Hippocampal formation (tissue), 2 donors: Measurements from ENCODE around the gene COQ5.
"Not testable (repeated sequence)": the region's sequence is repeated elsewhere in the genome, so short reads cannot be mapped to it uniquely, and the experiment has no call there.

Experiments
- DNase-seq, 2 donors: peaks; one replicate each; lab custom pipeline; 2025; lab: John Stamatoyannopoulos, UW

The COQ5 gene

DNA sequence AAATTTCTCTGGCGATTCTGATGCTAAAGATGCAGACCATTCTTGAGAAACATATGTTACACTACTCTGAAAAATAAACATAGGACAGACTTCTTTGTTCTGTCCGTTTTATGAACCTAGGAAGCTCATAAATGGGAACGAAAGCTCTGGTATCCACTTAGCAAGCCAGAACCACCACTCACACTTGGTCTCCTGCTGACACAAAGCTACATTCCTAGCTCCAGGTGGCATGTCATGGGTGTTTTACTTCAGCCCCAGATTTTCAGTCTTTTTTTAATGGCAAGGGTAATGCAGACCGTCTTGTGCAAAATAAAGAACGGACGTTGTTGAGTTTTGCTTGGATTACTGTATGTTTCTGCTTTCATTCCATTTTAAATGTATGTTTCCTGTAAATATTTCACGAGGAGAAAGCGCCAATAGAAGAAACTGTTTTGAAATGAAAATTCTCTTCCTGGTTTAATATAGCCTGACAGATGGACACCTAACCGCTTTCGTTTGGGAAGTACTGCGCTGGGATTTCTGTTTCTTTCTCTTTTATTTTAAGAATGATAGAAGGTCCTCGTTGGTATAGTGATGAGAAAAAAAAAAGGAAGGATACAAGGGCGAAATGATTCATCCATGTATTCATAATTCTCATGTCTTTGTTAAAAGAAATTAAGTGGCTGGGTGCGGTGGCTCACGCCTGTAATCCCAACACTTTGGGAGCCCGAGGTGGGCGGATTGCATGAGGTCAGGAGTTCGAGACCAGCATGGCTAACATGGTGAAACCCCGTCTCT lies 871 bp upstream of the COQ5 start:
- no peak for DNase-seq

- DNase-seq, result no peak
Measured at GRCh38 chr12:120522568-120522967, 6.4 kb downstream of the COQ5 start.

GRCh38 chr12:120519324-120519723 lies 9.6 kb downstream of the COQ5 start:
- not testable (repeated sequence) for DNase-seq

GRCh38 chr12:120515496-120515895 lies 13.5 kb downstream of the COQ5 start:
- peak; percentile 22 to 46 for DNase-seq

GRCh38 chr12:120514002-120514401 lies 15.0 kb downstream of the COQ5 start:
- DNase-seq, result peak; percentile 48 to 90

DNA sequence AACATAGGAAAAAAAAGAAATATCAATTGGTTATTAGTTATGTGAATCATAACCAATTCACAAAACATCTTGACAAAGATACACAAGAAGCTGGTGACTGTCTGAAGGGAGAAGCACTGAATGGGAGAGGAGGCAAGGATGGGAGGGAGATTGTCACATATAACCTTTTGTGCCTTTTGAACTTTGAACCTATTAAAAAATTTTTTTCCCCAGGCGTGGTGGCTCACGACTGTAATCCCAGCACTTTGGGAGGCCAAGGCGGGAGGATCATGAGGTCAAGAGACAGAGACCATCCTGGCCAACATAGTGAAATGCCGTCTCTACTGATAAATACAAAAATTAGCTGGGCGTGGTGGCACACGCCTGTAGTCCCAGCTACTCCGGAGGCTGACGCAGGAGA lies 20.4 kb downstream of the COQ5 start:
- no peak for DNase-seq

DNA sequence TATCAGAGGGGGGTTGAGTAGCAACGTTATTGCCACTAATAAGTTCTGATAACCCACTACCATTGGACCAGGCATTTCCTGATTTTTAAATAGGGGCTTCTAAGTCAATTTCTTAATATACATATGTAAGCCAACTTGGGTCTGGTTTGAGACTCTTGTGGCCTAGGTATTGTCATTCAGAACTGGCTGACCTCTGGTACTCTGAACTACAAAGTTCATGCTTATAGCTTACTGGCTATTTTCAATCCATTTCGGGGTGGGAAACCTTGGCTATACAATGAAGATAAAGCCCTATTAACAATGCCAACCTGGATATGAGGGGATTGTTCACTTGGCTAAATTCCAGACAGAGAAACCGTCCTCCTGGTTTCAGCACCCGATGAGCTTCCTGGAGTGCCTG lies 24.4 kb downstream of the COQ5 start:
- DNase-seq, result no peak

DNA sequence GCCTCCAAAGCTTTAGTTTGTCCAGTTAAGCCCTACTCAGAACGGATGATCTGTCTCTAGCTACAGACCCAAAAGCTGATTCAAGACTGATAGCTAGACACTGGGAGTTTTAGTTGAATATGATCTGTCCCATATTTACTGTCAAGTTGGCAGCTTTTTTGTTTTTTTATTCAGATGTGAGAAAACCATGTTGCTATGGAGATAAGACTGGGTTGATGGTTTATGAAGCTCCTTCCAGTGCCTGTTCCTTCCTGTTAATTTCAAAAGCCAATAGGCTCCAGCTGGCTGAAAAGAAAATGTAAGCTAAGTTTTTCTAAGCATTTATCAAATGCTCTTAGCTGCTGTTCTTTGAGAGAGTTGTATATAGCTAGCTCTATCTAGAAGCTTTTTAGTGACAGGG lies 28.4 kb downstream of the COQ5 start:
- DNase-seq, result no peak

DNA sequence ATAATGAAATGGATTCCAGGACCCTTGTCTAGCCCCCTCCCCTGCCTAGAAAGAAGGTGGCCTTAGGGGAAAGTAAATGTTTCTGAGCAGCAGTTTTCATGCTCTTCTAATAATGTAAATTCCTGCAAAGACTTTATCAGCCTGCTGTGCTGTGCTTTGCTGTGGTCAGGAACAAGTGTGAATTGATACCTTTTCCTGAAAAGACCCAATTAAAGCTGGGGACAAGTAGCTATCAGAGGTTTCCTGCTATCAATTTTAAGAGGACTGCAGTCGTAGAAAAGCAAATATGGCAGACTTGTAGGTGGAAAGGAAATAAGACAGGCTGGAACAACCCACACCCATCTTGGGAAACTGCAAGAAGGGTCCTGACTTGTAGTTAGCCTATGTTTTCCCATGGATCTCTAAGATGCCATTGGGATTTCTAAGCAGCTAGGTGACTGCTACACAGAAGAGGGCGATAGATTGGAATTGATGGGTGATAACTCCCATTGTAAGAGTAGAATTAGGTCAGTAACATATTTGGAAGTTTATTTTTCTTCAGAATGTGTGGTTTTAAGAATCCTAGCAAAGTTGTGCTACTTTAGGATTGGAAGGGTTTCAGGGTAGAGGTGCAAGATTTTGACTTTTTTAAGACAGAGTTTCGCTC lies 30.0 kb downstream of the COQ5 start:
- no peak for DNase-seq

GRCh38 chr12:120497524-120498150 lies 31.3 kb downstream of the COQ5 start:
- no peak for DNase-seq

DNA sequence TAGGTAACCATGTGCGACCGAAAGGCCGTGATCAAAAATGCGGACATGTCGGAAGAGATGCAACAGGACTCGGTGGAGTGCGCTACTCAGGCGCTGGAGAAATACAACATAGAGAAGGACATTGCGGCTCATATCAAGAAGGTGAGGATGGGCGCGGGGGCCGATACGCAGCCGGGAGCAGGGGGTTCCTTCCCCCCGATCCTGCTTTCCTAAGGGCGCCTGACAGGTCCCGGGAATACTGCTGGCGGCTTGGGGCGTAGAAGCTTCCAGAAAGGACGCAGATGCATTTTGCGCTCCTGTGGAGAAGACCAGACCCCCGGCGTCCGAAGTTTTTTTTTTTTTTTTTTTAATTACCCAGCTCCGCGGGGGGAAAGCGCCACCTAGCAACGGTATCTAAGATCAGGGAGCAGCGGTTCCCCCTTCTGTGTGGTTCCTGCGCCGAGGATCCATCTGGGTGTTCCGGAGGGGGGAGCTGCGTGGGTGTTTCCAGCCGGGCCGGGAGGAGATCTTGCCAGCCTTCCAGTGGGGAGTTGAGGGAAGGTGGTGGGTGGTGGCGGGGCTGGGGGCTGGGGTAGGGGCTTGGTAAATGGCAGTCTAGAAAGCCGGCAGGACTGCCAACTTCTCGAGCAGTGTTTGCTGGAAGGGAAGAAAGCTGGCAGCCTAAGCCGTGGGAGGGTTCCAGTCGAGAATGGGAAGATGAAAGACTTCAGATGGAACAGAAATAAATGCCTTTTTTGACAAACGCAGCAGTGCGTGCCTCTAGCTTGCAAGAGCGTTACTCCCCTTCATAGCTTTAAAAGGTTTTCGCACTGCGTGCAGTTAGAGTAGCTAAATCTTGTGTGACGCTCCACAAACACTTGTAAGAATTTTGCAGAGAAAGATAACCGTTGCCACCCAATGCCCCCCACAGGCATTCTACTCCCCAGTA lies 32.3 kb downstream of the COQ5 start:
- peak; percentile 72 to 80 for DNase-seq

GRCh38 chr12:120495731-120496412 lies 33.1 kb downstream of the COQ5 start, which contains the start of gene DYNLL1:
DYNLL1 (plus strand) TSS chr12:120496113; CDS start chr12:120496422, 309 bp downstream.
- peak; percentile 91 to 92 for DNase-seq

- no peak for DNase-seq
Measured at GRCh38 chr12:120495186-120495730, 33.7 kb downstream of the COQ5 start.

GRCh38 chr12:120490833-120491512 lies 38.0 kb downstream of the COQ5 start:
- DNase-seq, result peak; percentile 16 to 34

DNA sequence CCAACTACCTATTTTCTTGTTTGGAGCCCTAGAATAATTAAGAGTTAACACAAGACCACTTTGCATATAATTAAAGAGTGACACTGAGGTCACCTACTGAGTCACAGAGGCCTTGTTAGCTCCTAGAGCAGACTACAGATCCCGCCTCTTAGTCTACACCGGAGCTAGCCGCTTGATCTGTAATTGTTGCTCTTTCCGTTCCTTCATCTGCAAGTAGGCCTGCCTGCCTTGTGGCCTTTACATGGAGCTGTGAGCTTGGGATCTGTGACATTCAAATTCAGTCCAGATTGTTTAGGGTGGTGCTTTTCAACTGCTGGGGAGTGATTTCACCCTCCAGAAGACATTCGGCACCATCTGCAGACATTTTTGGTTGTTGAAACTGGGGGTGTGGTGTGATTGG lies 38.6 kb downstream of the COQ5 start:
- no peak for DNase-seq

GRCh38 chr12:120489018-120489417 lies 39.9 kb downstream of the COQ5 start:
- no peak for DNase-seq

DNA sequence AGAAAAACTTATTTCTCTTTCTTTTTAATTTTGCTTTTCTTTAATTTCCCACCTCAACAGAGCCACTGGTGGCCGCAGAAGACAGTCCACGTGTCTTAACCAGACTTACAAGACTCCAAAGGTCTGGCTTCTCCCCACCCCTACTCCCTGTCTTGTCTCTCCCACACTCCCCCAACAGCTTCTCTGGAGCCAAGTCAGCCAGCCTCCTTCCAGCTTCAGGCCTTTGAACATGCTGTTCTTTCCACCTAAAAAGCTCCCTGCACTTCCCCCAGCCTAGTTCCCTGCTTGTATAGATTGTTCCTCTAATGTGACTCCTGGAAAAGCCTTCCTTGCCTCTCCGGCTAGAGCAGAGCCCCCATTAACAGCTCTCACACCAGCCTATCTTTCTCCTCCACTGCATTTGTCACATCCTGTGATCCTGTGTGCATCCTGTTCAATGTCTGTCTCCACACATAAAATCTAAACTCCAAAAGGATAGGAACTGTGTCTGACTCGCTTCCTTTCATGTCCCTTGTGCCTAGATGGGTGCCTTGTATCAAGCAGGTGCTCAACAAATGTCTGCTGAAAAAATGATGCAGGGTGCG lies 40.8 kb downstream of the COQ5 start:
- peak in 1 of 2 donors; percentile 51 for DNase-seq

DNA sequence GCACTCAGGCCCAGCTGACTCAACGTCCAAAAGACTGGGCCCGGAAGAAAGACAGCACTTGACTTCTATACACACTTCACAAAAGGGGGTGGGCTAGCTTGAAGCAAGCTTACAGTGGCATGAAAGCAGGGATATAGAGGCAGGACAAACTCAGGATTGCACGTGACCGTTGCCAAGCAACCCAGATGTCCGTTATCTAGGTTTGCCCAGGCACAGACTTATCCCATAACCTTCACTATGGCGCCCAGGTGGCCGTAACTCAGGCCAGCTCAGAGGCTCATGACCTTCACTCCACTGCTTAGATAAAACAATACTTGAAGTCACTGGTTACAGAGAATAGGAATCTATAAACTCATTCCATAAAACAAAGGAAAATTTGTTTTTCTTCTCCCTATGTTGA lies 41.4 kb downstream of the COQ5 start:
- not testable (repeated sequence) for DNase-seq

GRCh38 chr12:120485961-120486881 lies 42.7 kb downstream of the COQ5 start:
- DNase-seq, result no peak
